ENCODE measurements around the gene COL4A2.
"Not testable (repeated sequence)": the region's sequence is repeated elsewhere in the genome, so short reads cannot be mapped to it uniquely, and the experiment has no call there.

The COL4A2 gene

DNA sequence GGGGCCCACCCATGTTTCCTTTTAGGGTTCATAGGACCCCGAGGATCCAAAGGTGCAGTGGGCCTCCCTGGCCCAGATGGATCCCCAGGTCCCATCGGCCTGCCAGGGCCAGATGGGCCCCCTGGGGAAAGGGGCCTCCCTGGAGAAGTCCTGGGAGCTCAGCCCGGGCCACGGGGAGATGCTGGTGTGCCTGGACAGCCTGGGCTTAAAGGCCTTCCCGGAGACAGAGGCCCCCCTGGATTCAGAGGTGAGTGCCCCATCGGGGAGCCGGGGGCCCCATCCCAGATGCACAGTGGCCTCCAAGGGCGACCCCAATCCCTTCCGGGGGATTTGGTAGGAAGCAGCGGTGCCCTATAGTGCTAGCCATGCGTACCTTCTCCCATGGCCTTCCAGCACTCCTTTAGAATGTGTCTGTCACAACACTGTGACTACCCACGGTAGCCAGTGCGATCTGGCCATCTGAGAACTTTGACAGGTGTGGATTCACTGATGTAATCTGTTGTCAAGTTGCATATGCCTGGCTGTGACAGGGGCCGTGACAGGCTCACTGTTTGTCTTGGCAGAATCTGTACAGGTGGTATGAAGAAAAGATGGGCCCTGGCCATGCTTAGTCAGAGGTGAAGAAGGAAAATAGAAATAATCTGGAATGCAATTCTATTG, 165.9 kb downstream of the COL4A2 start:
- no peak for DNase-seq

DNA sequence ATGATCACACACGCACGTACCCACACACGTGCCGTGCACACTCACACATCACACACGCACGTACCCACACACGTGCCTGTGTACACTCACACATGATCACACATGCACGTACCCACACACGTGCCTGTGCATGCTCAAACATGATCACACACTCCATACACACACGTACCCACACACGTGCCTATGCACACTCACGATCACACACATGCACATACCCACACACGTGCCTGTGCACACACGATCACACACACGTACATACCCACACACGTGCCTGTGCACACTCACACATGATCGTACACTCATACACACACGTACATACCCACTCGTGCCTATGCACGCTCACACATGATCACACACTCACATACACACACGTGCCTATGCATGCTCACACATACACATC, 167.6 kb downstream of the COL4A2 start:
- DNase-seq: no peak

- DNase-seq: no peak
Measured at GRCh38 chr13:110475117-110475516, 168.0 kb downstream of the COL4A2 start.

DNA sequence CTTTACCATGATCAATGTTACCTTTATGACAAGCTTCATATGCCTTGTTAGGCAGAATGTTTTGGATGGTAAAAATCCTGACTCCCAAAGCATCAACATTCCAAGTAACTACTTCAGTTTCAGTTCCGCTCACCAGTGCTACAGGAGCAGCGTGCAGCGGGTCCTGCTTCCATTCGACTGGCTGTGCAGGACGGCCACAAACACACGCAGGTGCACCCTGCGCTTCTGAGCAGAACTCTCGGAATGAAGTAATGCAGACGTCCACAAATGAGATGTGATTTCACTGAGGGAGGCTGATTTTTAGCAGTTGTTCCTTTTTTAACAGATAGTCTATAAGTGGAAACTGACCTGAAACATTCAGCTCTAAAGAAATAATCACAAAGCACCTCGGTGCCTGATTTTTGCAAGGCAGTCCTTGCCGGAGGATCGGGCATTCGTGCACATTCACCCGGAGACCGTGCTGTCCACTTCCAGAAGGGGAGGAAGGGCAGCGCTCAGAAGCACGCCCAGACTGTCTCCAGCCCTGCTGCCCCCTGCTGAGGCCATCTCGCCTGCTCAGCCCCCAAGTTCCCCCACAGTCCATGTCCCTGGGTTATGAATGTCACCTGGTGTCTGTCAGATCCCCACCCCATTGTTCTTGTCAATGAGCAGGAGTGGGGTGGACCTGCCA, 168.6 kb downstream of the COL4A2 start:
- DNase-seq: no peak

DNA sequence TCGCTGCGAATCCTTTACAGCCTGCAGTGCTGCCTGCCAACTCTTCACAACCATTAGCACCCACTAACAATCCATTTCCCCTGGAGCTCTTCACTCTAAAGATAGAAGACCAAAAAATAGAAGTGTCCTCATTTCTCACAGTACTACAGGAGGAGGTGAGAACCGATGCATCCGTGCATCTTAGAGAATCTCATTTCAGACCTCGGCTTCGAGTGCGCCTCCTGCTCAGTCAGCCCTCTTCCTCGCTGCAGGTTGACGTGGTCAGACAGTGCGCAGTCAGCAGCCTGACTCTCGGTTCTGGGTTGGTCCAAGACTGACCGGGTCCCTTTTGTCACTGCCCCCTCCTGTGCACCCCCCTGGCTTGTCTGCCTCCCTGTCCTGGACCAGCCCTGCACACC, 169.1 kb downstream of the COL4A2 start:
- no peak for DNase-seq

- no peak for DNase-seq
Measured at GRCh38 chr13:110477706-110478245, 170.7 kb downstream of the COL4A2 start.

DNA sequence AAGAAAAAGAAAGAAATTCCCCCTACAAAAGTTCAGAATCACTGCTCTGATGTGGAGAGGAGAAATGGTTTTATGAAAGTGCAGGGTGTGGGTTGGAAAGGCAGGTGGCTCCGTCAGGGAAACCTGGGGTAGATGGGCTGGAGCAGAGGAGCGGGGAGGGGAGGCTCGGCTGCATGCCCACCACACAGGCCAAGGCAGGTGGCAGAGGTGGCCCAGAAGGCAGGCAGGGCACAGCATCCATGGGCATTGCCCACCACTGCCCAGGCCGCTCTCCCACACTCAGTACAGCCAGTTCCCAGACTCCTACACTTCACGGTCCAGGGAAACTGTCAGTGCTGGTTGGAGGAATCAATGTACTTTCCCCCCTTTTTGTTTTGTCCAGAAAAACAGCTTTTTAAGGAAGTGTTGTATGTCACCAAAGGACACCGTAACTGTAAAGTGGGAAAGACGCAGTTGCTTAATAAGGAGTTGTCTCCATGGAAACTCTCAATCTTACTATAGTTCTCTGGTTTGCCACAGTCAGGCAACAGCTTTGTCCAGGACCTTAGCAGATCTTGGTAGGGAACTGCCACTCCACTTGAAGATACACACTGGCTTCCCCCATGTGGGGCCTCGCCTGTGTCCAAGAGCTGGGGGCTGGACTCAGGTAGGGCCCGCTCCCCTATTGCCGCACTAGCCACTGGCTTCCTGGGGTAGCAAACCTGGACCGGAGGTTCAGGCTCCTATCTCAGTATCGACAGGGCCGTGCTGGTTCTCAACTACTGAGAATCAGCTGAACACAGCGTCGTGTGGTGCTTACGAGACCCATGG, 171.5 kb downstream of the COL4A2 start:
- DNase-seq: no peak

GRCh38 chr13:110479215-110479545, 172.1 kb downstream of the COL4A2 start:
- DNase-seq: no peak

- no peak for DNase-seq
Measured at GRCh38 chr13:110479648-110480047, 172.6 kb downstream of the COL4A2 start.

DNA sequence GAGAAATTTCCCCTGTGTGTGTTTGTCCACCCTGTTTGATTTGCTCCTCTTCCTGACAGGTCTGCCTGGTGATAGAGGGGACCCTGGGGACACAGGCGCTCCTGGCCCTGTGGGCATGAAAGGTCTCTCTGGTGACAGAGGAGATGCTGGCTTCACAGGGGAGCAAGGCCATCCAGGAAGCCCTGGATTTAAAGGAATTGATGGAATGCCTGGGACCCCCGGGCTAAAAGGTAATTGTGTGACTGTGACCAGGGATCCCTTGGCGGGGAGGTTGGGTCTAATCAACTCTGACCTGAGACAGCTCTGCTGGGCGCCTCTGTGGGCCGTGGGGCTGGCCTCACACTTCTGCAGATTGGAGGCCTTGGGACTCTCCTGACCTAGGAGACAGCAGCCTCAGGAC, 173.1 kb downstream of the COL4A2 start:
- no peak for DNase-seq

GRCh38 chr13:110483386-110483968, 176.4 kb downstream of the COL4A2 start:
- DNase-seq: peak in 1 of 51 donors; percentile 33

GRCh38 chr13:110484290-110485048, 177.4 kb downstream of the COL4A2 start:
- DNase-seq: no peak

DNA sequence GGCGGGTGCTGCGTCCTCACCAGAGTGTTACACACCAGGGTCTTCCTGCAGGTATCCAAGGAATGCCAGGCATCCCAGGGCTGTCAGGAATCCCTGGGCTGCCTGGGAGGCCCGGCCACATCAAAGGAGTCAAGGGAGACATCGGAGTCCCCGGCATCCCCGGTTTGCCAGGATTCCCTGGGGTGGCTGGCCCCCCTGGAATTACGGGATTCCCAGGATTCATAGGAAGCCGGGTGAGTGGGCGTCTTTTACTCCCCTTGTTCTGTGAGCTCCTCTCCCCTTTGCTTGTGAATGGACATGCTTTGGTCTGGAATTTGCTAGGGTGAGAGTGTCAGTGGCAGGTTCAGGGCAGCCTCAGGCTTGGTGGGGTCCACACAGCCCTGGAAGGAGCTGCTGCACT, 178.5 kb downstream of the COL4A2 start:
- no peak for DNase-seq

GRCh38 chr13:110486061-110486715, 179.1 kb downstream of the COL4A2 start:
- DNase-seq: no peak

DNA sequence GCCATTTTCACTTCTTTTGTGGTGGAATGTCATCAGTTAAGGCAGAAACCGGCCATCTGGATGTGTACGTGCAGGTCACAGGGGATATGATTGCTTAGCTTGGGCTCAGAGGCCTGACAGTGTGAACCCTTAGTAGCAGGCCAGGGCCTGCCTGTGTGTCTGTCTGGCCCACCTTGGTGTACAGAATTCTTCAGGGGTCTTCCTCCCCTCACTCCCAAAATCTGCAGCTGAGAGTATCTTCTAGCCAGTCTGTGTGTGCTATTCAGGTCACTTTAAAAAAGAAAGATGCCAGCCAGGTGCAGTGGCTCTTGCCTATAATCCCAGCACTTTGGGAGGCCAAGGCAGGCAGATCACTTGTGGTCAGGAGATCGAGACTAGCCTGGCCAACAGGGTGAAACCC, 179.8 kb downstream of the COL4A2 start:
- not testable (repeated sequence) for DNase-seq

DNA sequence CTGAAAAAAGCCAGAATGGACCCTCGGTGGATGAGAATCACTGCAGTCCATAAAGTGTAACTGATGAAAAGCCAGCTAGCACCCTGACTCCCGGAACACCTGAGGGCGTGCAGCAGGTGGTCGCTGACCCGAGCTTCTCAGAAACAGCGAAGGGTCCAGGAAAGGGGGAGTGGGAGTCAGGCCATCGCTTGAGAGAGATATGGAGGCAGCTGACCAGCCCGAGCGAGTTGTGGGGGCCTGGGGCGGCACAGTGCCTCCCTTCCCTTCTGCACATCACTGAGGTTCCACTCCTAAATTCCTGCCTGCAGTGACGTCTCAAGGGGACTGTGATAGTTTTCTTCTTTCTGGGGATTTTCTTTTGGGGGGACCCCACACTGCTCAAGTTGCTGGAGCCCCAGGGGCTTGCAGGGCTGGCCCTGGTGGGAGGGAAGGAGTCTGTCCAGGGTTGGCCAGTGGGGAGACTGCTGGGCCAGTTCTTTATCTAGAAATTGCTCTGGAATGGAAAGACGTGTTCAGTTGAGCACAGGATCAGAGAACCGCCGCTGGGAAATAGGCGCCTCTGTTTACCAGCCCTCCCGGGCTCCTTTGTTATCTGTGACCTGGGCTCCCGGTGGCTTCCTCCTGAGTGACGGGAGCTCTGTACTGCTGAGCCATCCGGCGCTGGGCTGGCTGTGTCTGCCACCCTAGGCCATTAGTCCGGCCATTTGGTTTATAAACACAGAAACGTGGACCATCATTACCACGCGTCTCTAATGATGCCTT, 183.1 kb downstream of the COL4A2 start:
- no peak for DNase-seq

GRCh38 chr13:110491869-110492678, 185.0 kb downstream of the COL4A2 start:
- DNase-seq: no peak

- no peak for DNase-seq
Measured at GRCh38 chr13:110492679-110493593, 185.9 kb downstream of the COL4A2 start.
